Stimulated activated CD8-positive, alpha-beta memory T cell treated with anti-CD3 and anti-CD28 coated beads, Interleukin-4, amount 100 ng/mL, for 1 hour (primary cell): Measurements from ENCODE around the gene FICD.
A peak's percentile ranks its signal among the peaks of the same experiment; 100 is the strongest.

Experiments used
- DNase-seq, 2 donors: peaks; one replicate each; pipeline ENCODE4 v3.0.0-alpha.2; 2020; ENCODE audit warnings: low read depth in 2 of 2, low spot score in 1 of 2

FICD gene

GRCh38 chr12:108565146-108565545 is 50.1 kb downstream of the FICD start:
- no peak for DNase-seq

DNA sequence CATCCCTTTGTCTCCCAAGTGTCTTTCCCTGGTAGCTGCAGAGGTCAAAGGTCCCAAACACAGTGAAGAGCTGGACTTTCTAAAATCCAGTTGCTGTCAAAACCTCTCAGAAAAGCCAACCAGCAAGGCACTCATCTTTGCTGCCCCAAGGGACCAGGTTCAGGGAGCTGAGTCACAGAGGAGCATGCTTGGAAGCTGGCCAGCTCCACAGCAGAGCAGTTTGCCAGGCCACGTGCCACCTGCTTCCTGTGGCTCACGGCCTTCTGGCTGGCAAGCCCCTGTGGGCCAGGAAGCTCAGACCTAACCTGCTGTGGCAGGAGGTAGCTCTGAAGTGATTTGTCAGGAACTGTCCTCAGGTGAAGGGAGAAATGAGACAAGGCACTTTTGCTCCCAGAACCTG is 50.9 kb downstream of the FICD start:
- DNase-seq, result peak in 1 of 2 donors; percentile 49

- no peak for DNase-seq
Observed at GRCh38 chr12:108566452-108566851, 51.4 kb downstream of the FICD start.

GRCh38 chr12:108567406-108568337 is 52.6 kb downstream of the FICD start:
- no peak for DNase-seq

- peak in 1 of 2 donors; percentile 29 for DNase-seq
Observed at GRCh38 chr12:108568338-108569154, 53.5 kb downstream of the FICD start.
